Sigmoid colon (tissue), 7 donors: ENCODE data around the gene ADGRA3. TPM values are rescaled to one million over a fixed set of nuclear protein-coding genes. Genes with fewer than 3 reads are reported as not detected.
"Not testable (repeated sequence)": the region's sequence is repeated elsewhere in the genome, so short reads cannot be mapped to it uniquely, and the experiment has no call there.

Experiments used
- DNase-seq: peaks from one replicate; pipeline ENCODE4 v3.0.0-alpha.2; 2019
- H3K27ac ChIP-seq, 4 donors: fragments of 200-600 bp; sonication (generic); one replicate each; pipeline ENCODE4 v1.5.1; 2016 to 2019; ENCODE audit warnings: mild to moderate bottlenecking in 1 of 4
- H3K27me3 ChIP-seq, 3 donors: fragments of 200-600 bp; sonication (generic); one replicate each; pipeline ENCODE4 v1.5.1; 2019; ENCODE audit warnings: mild to moderate bottlenecking in 1 of 3
- H3K36me3 ChIP-seq, 4 donors: fragments of 200-600 bp; sonication (generic); one replicate each; pipeline ENCODE4 v1.5.1; 2016 to 2019
- H3K4me1 ChIP-seq, 4 donors: fragments of 200-600 bp; sonication (generic); one replicate each; pipeline ENCODE4 v1.5.1; 2017 to 2019
- H3K4me3 ChIP-seq, 4 donors: fragments of 200-600 bp; sonication (generic); one replicate each; pipeline ENCODE4 v1.5.1; 2017 to 2019; ENCODE audit warnings: mild to moderate bottlenecking in 2 of 4, moderate library complexity in 1 of 4
- H3K9me3 ChIP-seq, 4 donors: fragments of 200-600 bp in 3 of 4; sonication (generic) in 3 of 4; one replicate each; pipeline versions ENCODE4 v1.5.1 to v1.6.1; 2013 to 2019
- EP300 ChIP-seq, 4 donors: sonication (generic); formaldehyde crosslinking; IDR thresholded peaks; one replicate each; pipeline ENCODE4 v1.6.1; 2017; ENCODE audit warnings: antibody characterized with exemption in 4 of 4
- POLR2A ChIP-seq, 2 donors: fragments of 450-650 bp; IDR thresholded peaks; one replicate each; pipeline ENCODE4 v1.6.1; 2016; ENCODE audit warnings: antibody characterized with exemption in 2 of 2, mild to moderate bottlenecking in 2 of 2, moderate library complexity in 2 of 2
- POLR2AphosphoS5 ChIP-seq, 4 donors: sonication (generic); formaldehyde crosslinking; IDR thresholded peaks; one replicate each; pipeline ENCODE4 v1.6.1; 2017; ENCODE audit warnings: antibody characterized with exemption in 4 of 4
- WGBS, 2 donors: extraction: QIAGEN DNeasy Blood & Tissue Kit; methylation state at CpG; one replicate each; pipeline ENCODE4 v1.1.7; 2013; 5-methylcytosine and 5-hydroxymethylcytosine counted together
- intact Hi-C: fragments of 100-400 bp; cut with DNase I; formaldehyde crosslinking; loops from one replicate; pipeline ENCODE4 v1.15.1; 2023
- polyA plus RNA-seq, 3 donors: library from polyadenylated mRNA; stranded (reverse); fragments of 200-250 nt; gene quantifications; one replicate each; pipeline ENCODE4 v1.2.3, GENCODE V29; 2013
- total RNA-seq, 4 donors: library from RNA; depleted of rRNA; stranded (reverse); fragments of >200 nt; gene quantifications; one replicate each; pipeline ENCODE4 v1.1.0, GENCODE V29; 2016
- TF ChIP-seq, protein P1 (sequence below), 4 experiments: fragments of 450-650 bp in 3 of 4; fragments of 200-600 bp in 1 of 4; IDR thresholded peaks; one replicate each; pipeline ENCODE4 v1.5.1; 2016 to 2019; ENCODE audit warnings: antibody characterized with exemption in 4 of 4, mild to moderate bottlenecking in 3 of 4, moderate library complexity in 2 of 4
- donor health status: healthy with polysubstance abuse.
- donor health status: Bipolar disorder and iron deficiency.
- donor health status: healthy.

ADGRA3 gene
- total and polyA plus RNA-seq, 7 donors: 4.4 to 86.1 (median 51.6) TPM

DNA sequence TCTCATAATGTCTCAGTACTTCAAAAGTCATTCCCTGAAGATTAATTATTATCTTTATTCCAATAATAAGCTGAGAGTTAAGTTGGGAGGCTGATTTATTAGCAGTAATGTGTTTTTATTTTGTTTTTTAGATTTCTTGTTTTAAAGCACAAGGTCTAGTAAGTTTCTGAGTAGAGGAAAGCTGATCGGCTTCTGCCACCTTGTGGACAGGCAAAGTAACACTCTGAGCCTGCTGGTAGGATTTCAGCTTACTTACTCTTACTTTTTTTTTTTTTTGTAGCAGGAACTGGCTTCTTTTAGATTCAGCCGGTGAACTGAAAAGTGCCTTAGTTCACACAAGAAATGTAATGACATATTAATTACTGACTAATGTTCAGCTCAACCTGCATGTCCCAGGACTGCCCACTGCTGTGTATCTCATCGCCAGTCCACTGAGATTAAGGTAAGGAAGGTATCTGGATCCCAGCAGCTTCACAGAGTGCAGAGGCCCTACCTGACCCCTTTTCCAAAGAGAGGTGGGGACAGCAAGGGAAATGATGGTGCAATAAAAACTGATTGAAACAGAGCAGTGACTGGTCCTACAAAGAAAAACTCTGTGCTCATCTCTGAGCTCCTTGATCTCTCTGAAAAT, 126.5 kb downstream of the ADGRA3 start:
- intact Hi-C loops: loop anchor here (1.0 to 10.0 kb wide), 2 partner anchors 445 to 600 kb away; partner anchors contain the start of gene KCNIP4
- no peaks in the 10 kb centered on the region for H3K27me3 ChIP-seq
- peaks cover 0 to 37% (median 4%) of the 10 kb centered on the region in 4 donors for H3K36me3 ChIP-seq
- H3K4me1 ChIP-seq: peaks cover 0 to 16% (median 8%) of the 10 kb centered on the region in 4 donors
- no peaks in the 10 kb centered on the region for H3K9me3 ChIP-seq
- TF ChIP-seq, protein P1, sequence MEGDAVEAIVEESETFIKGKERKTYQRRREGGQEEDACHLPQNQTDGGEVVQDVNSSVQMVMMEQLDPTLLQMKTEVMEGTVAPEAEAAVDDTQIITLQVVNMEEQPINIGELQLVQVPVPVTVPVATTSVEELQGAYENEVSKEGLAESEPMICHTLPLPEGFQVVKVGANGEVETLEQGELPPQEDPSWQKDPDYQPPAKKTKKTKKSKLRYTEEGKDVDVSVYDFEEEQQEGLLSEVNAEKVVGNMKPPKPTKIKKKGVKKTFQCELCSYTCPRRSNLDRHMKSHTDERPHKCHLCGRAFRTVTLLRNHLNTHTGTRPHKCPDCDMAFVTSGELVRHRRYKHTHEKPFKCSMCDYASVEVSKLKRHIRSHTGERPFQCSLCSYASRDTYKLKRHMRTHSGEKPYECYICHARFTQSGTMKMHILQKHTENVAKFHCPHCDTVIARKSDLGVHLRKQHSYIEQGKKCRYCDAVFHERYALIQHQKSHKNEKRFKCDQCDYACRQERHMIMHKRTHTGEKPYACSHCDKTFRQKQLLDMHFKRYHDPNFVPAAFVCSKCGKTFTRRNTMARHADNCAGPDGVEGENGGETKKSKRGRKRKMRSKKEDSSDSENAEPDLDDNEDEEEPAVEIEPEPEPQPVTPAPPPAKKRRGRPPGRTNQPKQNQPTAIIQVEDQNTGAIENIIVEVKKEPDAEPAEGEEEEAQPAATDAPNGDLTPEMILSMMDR (IDR thresholded peaks at IDR 0.05): peak; percentile 52 to 80 (median 68)
- no peak for TF ChIP-seq POLR2AphosphoS5 (IDR thresholded peaks at IDR 0.05)
- no peak for DNase-seq
- H3K27ac ChIP-seq: no peak overlapping the region
- no peak overlapping the region for H3K4me3 ChIP-seq
- WGBS, 2 donors: 37 to 40% methylated on average over 3 of the region's 3 CpGs

DNA sequence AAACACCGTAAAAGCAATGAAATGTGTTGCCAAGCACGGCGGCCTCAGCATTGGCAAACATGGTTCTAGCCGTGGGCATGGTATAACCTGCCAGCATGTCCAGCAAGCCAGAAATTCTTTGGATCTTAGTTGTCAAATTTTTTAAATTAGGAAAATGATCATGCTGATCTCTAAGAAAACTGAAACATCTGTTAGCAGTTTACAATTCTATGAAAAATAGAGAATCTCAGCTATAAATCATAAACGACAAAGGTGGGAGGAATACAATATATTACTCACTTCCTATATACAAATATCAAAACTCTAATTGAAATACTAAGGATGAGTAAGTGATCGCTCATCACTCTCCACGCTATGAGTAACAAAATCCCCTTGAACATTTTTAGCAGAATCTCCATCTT, 130.3 kb downstream of the ADGRA3 start:
- 43 to 74% methylated on average over 7 of the region's 7 CpGs for WGBS, 2 donors
- TF ChIP-seq POLR2AphosphoS5 (IDR thresholded peaks at IDR 0.05) (no peak), EP300 (IDR thresholded peaks at IDR 0.05) (no peak), POLR2A (IDR thresholded peaks at IDR 0.05) (no peak)
- TF ChIP-seq, protein P1 (IDR thresholded peaks at IDR 0.05): no peak
- Histone ChIP-seq H3K27me3 (no peaks in the 10 kb centered on the region), H3K4me1 (peaks cover 0 to 11% (median 0%) of the 10 kb centered on the region in 4 donors), H3K36me3 (peaks cover 0 to 31% (median 4%) of the 10 kb centered on the region in 4 donors), H3K27ac (no peak overlapping the region), H3K9me3 (no peaks in the 10 kb centered on the region), H3K4me3 (no peak overlapping the region)
- intact Hi-C loops: loop anchor here (10.0 kb wide), 1 partner anchor 441 kb away; the partner anchor contains the start of gene KCNIP4
- no peak for DNase-seq

DNA sequence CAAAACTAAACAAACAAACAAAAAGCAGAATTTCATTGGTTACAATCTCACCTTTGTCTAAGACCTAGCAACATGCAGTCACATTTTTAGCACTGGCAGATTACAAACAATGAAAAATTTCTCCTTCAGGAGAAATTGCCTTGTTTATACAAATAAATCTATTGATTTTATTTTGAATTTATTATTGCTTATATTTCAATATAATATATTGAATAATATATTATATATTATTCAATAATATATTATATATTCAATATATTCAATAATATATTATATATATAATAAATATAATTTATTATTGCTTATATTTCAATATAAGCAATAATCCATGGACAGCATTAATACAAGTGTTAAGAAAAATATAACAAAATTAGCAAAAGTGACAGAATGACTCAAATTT, 131.7 kb downstream of the ADGRA3 start:
- Histone ChIP-seq H3K9me3 (no peaks in the 10 kb centered on the region), H3K27ac (no peak overlapping the region), H3K4me1 (peaks cover 0 to 10% (median 0%) of the 10 kb centered on the region in 4 donors), H3K4me3 (no peak overlapping the region), H3K27me3 (no peaks in the 10 kb centered on the region), H3K36me3 (peaks cover 0 to 31% (median 4%) of the 10 kb centered on the region in 4 donors)
- TF ChIP-seq POLR2AphosphoS5 (IDR thresholded peaks at IDR 0.05): no peak
- TF ChIP-seq, protein P1 (IDR thresholded peaks at IDR 0.05): no peak
- TF ChIP-seq EP300 (IDR thresholded peaks at IDR 0.05): no peak
- no peak for TF ChIP-seq POLR2A (IDR thresholded peaks at IDR 0.05)
- intact Hi-C loops: loop anchor here (10.0 kb wide), 1 partner anchor 439 kb away; the partner anchor contains the start of gene KCNIP4
- DNase-seq: no peak

DNA sequence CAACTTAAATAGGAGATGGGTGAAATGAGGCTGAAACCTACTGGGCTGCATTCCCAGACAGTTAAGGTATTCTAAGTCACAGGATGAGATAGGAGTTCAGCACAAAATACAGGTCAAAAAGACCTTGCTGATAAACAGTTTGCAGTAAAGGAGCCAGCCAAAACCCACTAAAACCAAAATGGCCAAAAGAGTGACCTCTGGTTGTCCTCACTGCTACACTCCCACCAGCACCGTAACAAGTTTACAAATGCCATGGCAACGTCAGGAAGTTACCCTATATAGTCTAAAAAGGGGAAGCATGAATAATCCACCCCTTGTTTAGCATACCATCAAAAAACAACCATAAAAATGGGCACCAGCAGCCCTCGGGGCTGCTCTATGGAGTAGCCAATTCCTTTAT, 133.7 kb downstream of the ADGRA3 start:
- H3K27ac ChIP-seq: not testable (repeated sequence)
- 42 to 53% methylated on average over 3 of the region's 3 CpGs for WGBS, 2 donors

DNA sequence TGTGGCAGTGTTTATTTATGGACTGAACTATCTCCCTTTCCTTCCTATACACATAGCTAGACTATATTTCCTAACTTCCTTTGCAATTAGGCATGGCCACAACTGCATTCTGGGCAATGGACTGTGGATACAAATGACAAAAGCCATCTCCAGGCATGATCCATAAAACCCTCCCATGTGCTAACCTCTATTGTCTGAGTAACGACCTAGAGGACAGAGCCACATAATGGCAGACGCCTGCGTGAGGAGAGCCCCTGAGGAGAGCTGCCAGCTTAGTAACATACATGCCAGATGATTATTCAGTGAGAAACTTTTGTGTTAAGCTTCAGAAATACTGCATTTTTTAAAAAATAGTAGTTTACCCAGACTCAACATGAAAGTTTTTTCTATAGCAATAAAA, 142.9 kb downstream of the ADGRA3 start:
- Histone ChIP-seq H3K9me3 (no peaks in the 10 kb centered on the region), H3K36me3 (no peaks in the 10 kb centered on the region), H3K27me3 (no peaks in the 10 kb centered on the region), H3K4me3 (no peak overlapping the region), H3K4me1 (no peaks in the 10 kb centered on the region), H3K27ac (no peak overlapping the region)
- no peak for TF ChIP-seq POLR2AphosphoS5 (IDR thresholded peaks at IDR 0.05)
- no peak for TF ChIP-seq EP300 (IDR thresholded peaks at IDR 0.05)
- no peak for TF ChIP-seq POLR2A (IDR thresholded peaks at IDR 0.05)
- DNase-seq: no peak
- intact Hi-C loops: no loop called here
- WGBS, 2 donors: 79 to 86% methylated on average over 3 of the region's 3 CpGs

More for the DNA sequence above, 133.7 kb downstream of the ADGRA3 start:
- DNase-seq, H3K4me3 ChIP-seq, H3K27me3 ChIP-seq, H3K9me3 ChIP-seq: not testable (repeated sequence)
- peaks cover 0 to 10% (median 0%) of the 10 kb centered on the region in 4 donors for H3K4me1 ChIP-seq
- intact Hi-C loops: loop anchor here (10.0 kb wide), 1 partner anchor 437 kb away; the partner anchor contains the start of gene KCNIP4
- peaks cover 0 to 14% (median 0%) of the 10 kb centered on the region in 4 donors for H3K36me3 ChIP-seq
